Eye (tissue), 1 donor: ENCODE results near the gene ZNF358.
A peak's percentile ranks its signal among the peaks of the same experiment; 100 is the strongest.
"Not testable (repeated sequence)": the region's sequence is repeated elsewhere in the genome, so short reads cannot be mapped to it uniquely, and the experiment has no call there.

Experiments
- DNase-seq: peaks from one replicate; pipeline ENCODE4 v3.0.0-alpha.2; 2015

The ZNF358 gene

DNA sequence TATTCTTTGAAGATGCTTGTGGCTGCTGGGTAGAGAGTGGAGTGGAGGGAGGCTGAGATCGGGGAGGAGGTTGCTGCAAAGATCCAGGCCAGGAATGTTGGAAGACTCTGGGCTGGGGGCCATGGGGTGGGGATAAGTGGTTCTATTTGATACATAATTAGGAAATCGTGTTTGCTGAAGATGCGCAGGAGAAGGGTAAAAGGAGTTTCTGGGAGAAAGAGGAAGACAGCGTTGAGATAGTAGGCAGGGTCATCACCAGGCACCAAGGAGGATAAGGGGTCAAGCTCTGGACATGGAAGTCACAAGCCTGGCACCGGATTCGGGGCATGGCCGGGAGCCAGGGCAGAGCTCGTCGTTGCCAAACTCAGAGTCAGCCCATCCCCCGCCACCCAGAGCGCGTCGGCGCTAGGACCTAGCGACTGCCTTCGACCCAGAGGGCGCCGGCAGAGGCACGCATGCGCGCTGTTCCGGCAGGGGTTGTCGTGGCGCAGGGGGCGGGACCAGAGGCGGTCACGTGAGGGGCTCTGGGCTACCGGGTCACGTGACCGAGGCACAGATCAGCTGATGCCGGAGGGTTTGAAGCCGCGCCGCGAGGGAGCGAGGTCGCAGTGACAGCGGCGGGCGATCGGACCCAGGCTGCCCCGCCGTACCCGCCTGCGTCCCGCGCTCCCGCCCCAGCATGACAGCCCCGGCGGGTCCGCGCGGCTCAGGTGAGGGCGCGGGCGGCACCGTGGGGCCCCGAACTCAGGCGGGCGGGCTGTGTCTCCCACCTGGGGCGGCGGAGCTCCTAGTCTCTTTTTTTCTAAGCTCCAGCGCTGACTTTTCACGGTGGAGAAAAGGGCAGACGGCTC is 6.4 kb downstream of the ZNF358 start, which contains the start of gene MCOLN1:
TSS of gene MCOLN1 (plus strand) at position 553 of the 851 bp plus-strand sequence. CDS start at position 680, 127 bp downstream.
- peak; percentile 99 for DNase-seq

GRCh38 chr19:7522923-7523667 is 7.2 kb downstream of the ZNF358 start:
- DNase-seq = no peak

DNA sequence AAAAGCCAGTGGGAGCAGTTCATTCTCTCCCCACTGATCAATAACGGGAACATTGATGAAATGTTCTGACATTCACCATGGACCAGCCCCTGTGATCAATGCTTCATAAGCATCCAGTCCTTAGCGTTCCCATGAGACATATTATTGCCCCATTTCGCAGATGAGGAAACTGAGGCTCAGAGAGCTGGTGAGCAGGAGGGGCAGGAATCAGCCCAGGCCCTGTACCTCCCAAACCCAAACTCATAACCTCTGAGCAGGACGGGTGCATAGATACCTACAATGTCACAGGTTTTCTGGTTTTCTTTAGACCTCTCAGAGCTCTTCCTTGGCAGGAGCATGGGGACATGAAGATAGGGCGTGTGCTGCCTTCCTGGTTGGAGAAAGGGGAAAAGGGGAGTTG is 8.6 kb downstream of the ZNF358 start:
- no peak for DNase-seq

GRCh38 chr19:7524992-7525739 is 9.3 kb downstream of the ZNF358 start:
- no peak for DNase-seq

GRCh38 chr19:7526059-7526929 is 10.4 kb downstream of the ZNF358 start:
- DNase-seq = no peak

DNA sequence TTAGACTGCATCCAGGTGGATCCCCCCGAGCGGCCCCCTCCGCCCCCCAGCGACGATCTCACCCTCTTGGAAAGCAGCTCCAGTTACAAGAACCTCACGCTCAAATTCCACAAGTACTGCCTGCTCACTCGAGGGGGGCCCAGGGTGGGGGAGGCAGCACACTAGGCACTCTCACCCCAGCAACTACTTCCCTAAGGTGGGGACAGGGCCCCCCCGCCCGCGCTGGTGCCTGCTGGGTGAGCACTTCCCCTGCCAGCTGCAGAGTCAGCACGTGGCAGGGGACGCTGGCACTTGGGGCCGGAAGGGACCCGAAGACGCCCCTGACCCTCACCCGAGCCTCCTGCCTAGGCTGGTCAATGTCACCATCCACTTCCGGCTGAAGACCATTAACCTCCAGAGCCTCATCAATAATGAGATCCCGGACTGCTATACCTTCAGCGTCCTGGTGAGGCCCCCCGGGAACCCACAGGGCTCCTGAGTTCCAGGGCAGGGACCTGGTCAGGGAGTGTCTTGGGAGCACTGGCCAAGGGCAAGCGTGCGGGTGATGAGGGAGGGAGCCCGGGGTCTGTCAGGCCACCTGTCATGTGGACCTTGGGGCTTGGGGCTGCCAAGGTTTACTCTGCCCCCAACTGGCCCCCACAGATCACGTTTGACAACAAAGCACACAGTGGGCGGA is 11.8 kb downstream of the ZNF358 start:
- DNase-seq = no peak

DNA sequence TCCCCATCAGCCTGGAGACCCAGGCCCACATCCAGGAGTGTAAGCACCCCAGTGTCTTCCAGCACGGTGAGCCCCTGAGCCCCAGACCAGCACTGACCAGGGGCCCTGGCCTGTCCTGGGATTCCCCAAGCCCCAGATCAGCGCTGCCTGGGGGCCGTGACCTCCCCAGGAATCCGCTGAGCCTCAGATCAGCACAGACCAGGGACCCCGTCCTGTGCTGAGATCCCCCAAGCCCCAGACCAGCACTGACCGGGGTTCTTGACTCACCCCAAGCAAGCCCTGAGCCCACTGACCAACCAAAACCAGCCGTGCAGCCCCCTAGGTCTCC is 12.3 kb downstream of the ZNF358 start:
- DNase-seq = no peak

- no peak for DNase-seq
Measured at GRCh38 chr19:7528522-7529245, 12.8 kb downstream of the ZNF358 start.

DNA sequence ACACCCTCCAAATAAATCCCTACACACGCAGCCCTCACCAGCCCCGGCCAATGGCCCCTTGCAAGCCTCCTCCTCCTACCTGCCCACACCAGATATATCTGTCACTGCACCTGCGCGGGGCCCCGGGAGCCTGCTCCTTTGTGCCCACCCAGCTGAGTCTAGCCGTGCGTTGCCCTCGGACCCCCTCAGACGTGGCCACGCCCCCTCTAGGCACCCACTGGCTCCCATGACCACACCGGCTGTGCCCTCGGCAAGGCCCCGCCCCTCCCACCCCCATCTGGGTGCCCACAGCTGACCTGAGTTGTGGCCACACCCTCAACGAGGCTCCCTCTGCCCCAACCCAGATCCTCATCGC is 13.3 kb downstream of the ZNF358 start:
- no peak for DNase-seq

- DNase-seq = no peak
Measured at GRCh38 chr19:7529610-7530490, 13.9 kb downstream of the ZNF358 start.

DNA sequence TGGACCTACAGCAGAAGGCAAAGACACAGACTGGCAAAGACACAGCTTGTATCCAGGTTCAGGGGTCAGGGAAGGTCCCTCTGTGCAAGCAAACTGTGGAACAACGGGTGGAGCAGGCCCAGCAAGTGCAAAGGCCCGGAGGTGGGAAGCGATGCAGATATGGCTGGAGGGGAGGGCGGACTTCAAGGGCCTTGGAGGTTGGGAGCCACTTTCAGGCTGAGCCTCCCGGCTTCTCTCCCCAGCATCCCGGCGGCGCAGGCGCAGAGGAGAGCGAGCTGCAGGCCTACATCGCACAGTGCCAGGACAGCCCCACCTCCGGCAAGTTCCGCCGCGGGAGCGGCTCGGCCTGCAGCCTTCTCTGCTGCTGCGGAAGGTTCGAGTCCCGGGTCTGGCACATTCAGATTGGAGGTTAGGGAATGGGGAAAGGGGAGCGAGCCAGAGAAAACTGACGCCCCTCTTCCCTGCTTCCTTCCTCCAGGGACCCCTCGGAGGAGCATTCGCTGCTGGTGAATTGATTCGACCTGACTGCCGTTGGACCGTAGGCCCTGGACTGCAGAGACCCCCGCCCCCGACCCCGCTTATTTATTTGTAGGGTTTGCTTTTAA is 17.5 kb downstream of the ZNF358 start:
- DNase-seq = peak; percentile 71

DNA sequence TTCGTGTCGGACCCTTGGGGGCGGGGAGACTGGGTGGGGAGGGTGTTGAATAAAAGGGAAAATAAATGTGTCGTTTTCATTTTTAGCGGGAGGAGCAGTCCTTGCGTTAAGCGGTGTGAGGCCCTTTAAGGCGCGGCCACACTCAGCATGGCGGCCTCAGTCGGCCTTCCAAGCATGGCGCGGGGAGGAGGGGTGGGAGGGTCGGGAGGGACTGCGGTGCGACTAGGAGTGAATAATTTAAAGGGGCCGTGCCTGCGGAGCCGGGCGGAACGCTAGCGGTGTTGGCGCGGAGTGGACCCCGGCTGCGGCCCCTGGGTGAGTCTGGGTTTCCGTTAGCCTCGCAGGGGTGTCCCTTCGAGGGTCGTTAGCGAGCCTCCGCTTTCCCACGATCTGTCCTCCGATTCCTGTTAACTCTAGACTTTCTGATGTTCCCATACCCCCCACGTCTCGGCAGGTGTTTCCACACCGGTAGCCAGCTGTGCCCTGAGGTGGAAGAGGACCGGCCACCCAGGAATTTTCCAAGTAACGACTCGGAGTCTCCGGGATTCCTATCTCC is 18.1 kb downstream of the ZNF358 start:
- peak; percentile 96 for DNase-seq

DNA sequence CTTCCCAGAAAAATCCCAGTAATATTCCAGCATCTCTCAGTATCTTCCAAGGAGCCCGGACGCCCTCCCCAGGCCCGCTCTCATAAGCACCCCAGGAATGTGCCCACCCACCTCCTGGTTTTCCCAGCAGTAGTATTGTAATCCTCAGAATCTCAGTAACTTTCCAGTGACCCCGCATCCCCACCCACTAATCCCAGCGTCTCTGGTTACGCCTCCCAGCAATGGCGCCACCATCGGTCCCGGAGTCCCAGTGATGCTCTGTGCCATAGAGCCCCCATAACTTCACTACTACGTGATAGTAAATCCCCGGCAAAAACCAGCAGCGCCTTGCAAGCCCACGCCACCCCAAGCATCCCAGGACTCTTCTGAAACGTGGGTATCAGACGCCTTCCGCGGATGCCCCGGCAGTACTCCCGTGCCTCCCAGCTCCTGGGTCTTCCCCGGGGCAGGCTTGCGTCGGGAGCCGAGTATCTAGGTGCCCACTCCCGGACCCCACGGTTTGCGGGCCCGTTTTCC is 18.7 kb downstream of the ZNF358 start:
- peak; percentile 89 for DNase-seq

GRCh38 chr19:7535047-7535997 is 19.4 kb downstream of the ZNF358 start, which contains the start of gene PNPLA6:
PNPLA6 (plus strand) TSS chr19:7535717; CDS start chr19:7535789, 72 bp downstream.
- DNase-seq = peak; percentile 98

DNA sequence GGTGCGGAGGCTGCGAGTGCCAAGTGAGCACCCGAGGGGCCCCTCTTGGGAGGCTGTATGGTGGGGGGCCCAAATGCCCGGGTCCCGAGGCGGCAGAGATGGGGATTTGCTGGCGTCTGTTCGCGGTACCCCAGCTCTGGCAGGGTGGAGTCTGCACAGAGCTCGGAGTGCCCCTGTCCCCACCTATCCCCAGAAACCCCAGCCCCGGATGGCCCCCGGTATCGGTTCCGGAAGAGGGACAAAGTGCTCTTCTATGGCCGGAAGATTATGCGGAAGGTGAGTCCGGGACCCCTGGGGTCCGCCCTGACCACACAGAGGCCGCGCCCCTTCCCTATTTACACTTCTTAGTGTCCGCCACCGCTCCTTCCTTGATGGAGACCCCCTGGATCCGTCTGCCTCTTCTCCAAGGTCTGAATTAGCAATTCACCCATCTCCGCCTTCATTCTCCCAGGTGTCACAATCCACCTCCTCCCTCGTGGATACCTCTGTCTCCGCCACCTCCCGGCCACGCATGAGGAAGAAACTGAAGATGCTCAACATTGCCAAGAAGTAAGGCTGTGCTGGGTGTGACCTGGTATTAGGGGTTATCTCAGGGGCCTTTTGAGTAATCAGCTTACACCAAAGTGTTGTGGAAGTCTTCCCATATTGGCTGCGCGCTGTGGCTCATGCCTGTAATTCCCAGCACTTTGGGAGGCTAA is 20.2 kb downstream of the ZNF358 start:
- DNase-seq = no peak

DNA sequence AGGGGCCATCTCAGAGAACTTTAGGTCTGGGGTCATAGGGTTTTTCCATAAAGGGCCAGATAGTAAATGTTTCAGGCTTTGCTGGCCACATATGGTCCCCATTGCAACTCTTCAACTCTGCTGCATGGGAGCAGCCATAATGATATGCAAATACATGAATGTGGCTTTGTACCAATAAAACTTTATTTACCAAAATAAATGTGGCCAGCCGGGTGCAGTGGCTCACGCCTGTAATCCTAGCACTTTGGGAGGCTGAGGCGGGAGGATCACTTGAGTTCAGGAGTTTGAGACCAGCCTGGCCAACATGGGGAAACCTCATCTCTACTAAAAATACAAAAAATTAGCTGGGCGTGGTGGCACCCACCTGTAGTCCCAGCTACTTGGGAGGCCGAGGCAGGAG is 23.1 kb downstream of the ZNF358 start:
- not testable (repeated sequence) for DNase-seq

DNA sequence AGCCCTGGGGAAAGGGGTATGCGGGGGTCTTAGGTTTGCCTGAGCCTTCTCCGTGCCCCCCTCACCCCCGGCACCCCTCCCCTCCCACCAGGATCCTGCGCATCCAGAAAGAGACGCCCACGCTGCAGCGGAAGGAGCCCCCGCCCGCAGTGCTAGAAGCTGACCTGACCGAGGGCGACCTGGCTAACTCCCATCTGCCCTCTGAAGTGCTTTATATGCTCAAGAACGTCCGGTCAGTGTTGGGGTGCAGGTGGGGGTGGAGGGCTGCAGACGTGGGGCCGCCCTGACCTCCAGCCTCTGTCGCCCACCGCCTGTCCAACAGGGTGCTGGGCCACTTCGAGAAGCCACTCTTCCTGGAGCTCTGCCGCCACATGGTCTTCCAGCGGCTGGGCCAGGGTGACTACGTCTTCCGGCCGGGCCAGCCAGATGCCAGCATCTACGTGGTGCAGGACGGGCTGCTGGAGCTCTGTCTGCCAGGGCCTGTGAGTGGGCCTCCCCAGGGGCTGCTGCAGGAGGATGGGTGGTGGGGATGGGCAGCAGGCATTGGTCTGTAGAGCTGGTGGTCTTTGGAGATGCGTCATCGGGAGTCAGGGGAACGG is 24.0 kb downstream of the ZNF358 start:
- no peak for DNase-seq
